Measurements from ENCODE around the gene TFG.

DNA sequence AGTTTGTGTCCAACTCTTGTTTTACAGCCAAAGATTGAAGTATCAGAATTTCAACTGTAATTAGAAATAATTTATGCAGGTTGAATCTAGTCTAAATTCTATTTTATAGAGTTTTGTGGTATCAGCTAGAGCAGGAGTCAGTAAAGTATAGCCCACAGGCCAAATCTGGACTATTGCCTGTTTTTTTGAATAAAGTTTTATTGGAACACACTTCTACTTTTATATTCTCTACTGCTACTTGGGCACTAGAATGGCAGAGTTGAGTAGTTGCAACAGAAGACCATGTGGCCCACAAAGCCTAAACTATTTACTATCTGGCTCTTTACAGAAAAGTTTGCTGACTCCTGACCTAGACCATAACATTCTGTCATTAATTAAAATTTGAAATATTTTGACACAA, 36.3 kb downstream of the TFG start:
- TF ChIP-seq EZH2 (IDR thresholded peaks at IDR 0.05; ENCODE audit: low read depth) (no peak), CTCF (conservative IDR thresholded peaks at IDR 0.05) (no peak)

Data from PC-9 (cell line).